ENCODE data around the gene PELI2.
A peak's percentile ranks its signal among the peaks of the same experiment; 100 is the strongest.

PELI2 gene

DNA sequence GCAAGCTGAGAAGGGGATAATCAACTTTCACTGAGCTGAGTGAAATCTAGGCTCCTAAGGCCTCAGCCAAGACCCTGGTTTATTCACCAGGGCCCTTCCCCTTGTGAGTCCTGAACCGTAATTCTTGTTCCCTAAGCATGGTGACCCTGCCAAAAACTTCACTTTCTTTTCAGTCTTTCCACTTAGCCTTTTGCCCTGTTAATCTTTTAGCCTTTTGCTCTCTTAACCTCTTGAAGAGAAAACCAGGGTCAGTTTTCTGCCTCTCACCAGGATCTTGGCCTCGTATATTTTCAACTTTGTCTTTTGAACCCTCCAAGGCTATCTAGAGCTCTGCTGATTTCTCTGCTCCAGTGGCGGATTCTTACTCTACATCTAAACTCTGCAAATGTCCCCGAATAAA is 191.0 kb downstream of the PELI2 start:
- H3K4me2 ChIP-seq (ENCODE audit: low read length, poor library complexity, severe bottlenecking), result no peak overlapping the region
- DNase-seq, result no peak
- H3K27ac ChIP-seq (ENCODE audit: low read length, poor library complexity, severe bottlenecking), result no peak overlapping the region
- no peak overlapping the region for H4K91ac ChIP-seq (ENCODE audit: low read length)
- no peak overlapping the region for H3K23ac ChIP-seq (ENCODE audit: low read length in 2 of 2)
- no peak overlapping the region for H3K14ac ChIP-seq (ENCODE audit: low read length in 2 of 2)
- 79% methylated on average over 4 of the region's 4 CpGs for WGBS
- H3K4me1 ChIP-seq (ENCODE audit: control insufficient read depth, insufficient read depth, low read depth, low read length), result peaks cover 4% of the 10 kb centered on the region
- no peaks in the 10 kb centered on the region for H3K27me3 ChIP-seq (ENCODE audit: control insufficient read depth in 1 of 2, insufficient read depth in 1 of 2, low read length in 2 of 2)
- no peaks in the 10 kb centered on the region for H3K36me3 ChIP-seq (ENCODE audit: control insufficient read depth in 1 of 2, insufficient read depth in 2 of 2, low read depth in 1 of 2, low read length in 2 of 2)
- no peak overlapping the region for H2BK5ac ChIP-seq (ENCODE audit: low read depth, low read length, poor library complexity, severe bottlenecking)
- H3K4me3 ChIP-seq (ENCODE audit: insufficient read depth in 1 of 2, low read depth in 1 of 2, low read length in 2 of 2), result no peak overlapping the region
- no peak overlapping the region for H3K9ac ChIP-seq (ENCODE audit: low read length)
- H3K79me1 ChIP-seq (replicated peaks; ENCODE audit: low read length, poor library complexity, severe bottlenecking), result no peaks in the 10 kb centered on the region
- no peak overlapping the region for H3K4ac ChIP-seq (ENCODE audit: low read depth in 1 of 2, low read length in 2 of 2)
- no peak overlapping the region for H2AFZ ChIP-seq (ENCODE audit: low read depth, low read length)
- H3K18ac ChIP-seq (ENCODE audit: low read depth in 1 of 2, low read length in 2 of 2), result no peak overlapping the region
- H4K8ac ChIP-seq (ENCODE audit: low read length), result no peak overlapping the region
- no peak overlapping the region for H2BK120ac ChIP-seq (ENCODE audit: low read depth, low read length)
- no peak overlapping the region for H2AK5ac ChIP-seq (ENCODE audit: low read length, severe bottlenecking)
- H2BK12ac ChIP-seq (ENCODE audit: low read length in 2 of 2), result no peak overlapping the region
- H2BK15ac ChIP-seq (ENCODE audit: low read depth, poor library complexity, severe bottlenecking), result no peak overlapping the region
- no peaks in the 10 kb centered on the region for H3K9me3 ChIP-seq (ENCODE audit: control insufficient read depth, low read length)

DNA sequence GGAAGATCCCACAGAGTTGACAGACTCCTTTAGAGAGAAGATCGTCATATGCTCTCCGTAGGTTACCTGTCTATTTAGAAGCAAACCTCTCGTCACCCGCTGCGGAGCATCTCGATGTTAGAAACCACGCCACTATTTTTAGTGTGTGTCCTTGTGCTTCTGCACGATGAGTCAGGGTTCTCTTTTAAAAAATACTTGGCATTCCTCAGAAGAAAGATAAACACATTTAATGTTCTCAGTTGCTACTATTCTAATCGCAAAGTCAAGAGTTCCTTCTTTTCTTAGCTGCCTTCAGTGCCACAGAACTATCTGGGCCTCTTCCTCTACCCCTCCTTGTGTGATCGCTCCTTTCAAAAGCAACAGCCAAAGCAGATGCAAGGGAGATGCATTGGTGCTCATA is 192.4 kb downstream of the PELI2 start:
- Histone ChIP-seq H3K9me3 (ENCODE audit: control insufficient read depth, low read length) (no peaks in the 10 kb centered on the region), H3K9ac (ENCODE audit: low read length) (no peak overlapping the region), H3K14ac (ENCODE audit: low read length in 2 of 2) (no peak overlapping the region), H2BK5ac (ENCODE audit: low read depth, low read length, poor library complexity, severe bottlenecking) (no peak overlapping the region), H4K8ac (ENCODE audit: low read length) (no peak overlapping the region), H3K79me1 (replicated peaks; ENCODE audit: low read length, poor library complexity, severe bottlenecking) (no peaks in the 10 kb centered on the region), H2BK12ac (ENCODE audit: low read length in 2 of 2) (peak overlapping the region in 1 of 2 experiments; percentile 37), H3K18ac (ENCODE audit: low read depth in 1 of 2, low read length in 2 of 2) (peak overlapping the region; percentile 38 to 46), H2BK120ac (ENCODE audit: low read depth, low read length) (no peak overlapping the region), H3K27ac (ENCODE audit: low read length, poor library complexity, severe bottlenecking) (peak overlapping the region; percentile 31), H3K4me3 (ENCODE audit: insufficient read depth in 1 of 2, low read depth in 1 of 2, low read length in 2 of 2) (no peak overlapping the region), H3K4me2 (ENCODE audit: low read length, poor library complexity, severe bottlenecking) (peak overlapping the region; percentile 41), H4K91ac (ENCODE audit: low read length) (no peak overlapping the region), H3K36me3 (ENCODE audit: control insufficient read depth in 1 of 2, insufficient read depth in 2 of 2, low read depth in 1 of 2, low read length in 2 of 2) (no peaks in the 10 kb centered on the region), H3K4me1 (ENCODE audit: control insufficient read depth, insufficient read depth, low read depth, low read length) (peaks cover 4% of the 10 kb centered on the region), H2AFZ (ENCODE audit: low read depth, low read length) (no peak overlapping the region), H2BK15ac (ENCODE audit: low read depth, poor library complexity, severe bottlenecking) (no peak overlapping the region), H3K27me3 (ENCODE audit: control insufficient read depth in 1 of 2, insufficient read depth in 1 of 2, low read length in 2 of 2) (no peaks in the 10 kb centered on the region), H2AK5ac (ENCODE audit: low read length, severe bottlenecking) (no peak overlapping the region), H3K4ac (ENCODE audit: low read depth in 1 of 2, low read length in 2 of 2) (no peak overlapping the region), H3K23ac (ENCODE audit: low read length in 2 of 2) (no peak overlapping the region)
- WGBS, result 13% methylated on average over 10 of the region's 10 CpGs
- DNase-seq, result peak; percentile 56

DNA sequence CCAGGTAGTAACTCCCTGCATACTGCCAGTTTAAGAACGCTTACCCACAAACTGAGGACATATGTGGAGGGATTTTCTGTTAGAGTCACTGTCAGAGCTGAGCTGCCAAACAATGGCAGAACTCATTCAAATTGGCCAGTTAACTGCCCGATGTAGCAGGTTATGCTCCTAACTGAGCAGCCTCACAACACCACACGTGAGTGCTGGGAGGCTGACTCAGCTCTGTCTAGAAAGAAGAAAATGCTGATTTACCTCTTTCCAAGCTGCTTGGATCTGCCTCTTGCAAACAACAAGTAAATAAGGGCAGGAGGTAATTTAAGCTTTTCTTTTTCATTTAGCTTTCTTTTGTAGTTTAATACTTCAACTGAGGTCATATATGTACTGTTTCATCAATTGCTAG is 195.6 kb downstream of the PELI2 start:
- no peak overlapping the region for H4K8ac ChIP-seq (ENCODE audit: low read length)
- H3K4ac ChIP-seq (ENCODE audit: low read depth in 1 of 2, low read length in 2 of 2), result no peak overlapping the region
- no peak overlapping the region for H2BK120ac ChIP-seq (ENCODE audit: low read depth, low read length)
- peaks cover 4% of the 10 kb centered on the region for H3K4me1 ChIP-seq (ENCODE audit: control insufficient read depth, insufficient read depth, low read depth, low read length)
- H3K27me3 ChIP-seq (ENCODE audit: control insufficient read depth in 1 of 2, insufficient read depth in 1 of 2, low read length in 2 of 2), result no peaks in the 10 kb centered on the region
- H2BK5ac ChIP-seq (ENCODE audit: low read depth, low read length, poor library complexity, severe bottlenecking), result no peak overlapping the region
- no peaks in the 10 kb centered on the region for H3K9me3 ChIP-seq (ENCODE audit: control insufficient read depth, low read length)
- no peak overlapping the region for H3K14ac ChIP-seq (ENCODE audit: low read length in 2 of 2)
- no peak overlapping the region for H3K23ac ChIP-seq (ENCODE audit: low read length in 2 of 2)
- no peak for DNase-seq
- H2BK12ac ChIP-seq (ENCODE audit: low read length in 2 of 2), result peak overlapping the region in 1 of 2 experiments; percentile 15
- no peak overlapping the region for H2AFZ ChIP-seq (ENCODE audit: low read depth, low read length)
- no peak overlapping the region for H3K4me3 ChIP-seq (ENCODE audit: insufficient read depth in 1 of 2, low read depth in 1 of 2, low read length in 2 of 2)
- H2AK5ac ChIP-seq (ENCODE audit: low read length, severe bottlenecking), result no peak overlapping the region
- 87% methylated on average over 3 of the region's 3 CpGs for WGBS
- H3K4me2 ChIP-seq (ENCODE audit: low read length, poor library complexity, severe bottlenecking), result no peak overlapping the region
- H3K36me3 ChIP-seq (ENCODE audit: control insufficient read depth in 1 of 2, insufficient read depth in 2 of 2, low read depth in 1 of 2, low read length in 2 of 2), result no peaks in the 10 kb centered on the region
- H3K9ac ChIP-seq (ENCODE audit: low read length), result no peak overlapping the region
- no peak overlapping the region for H4K91ac ChIP-seq (ENCODE audit: low read length)
- no peak overlapping the region for H2BK15ac ChIP-seq (ENCODE audit: low read depth, poor library complexity, severe bottlenecking)
- H3K27ac ChIP-seq (ENCODE audit: low read length, poor library complexity, severe bottlenecking), result no peak overlapping the region
- no peak overlapping the region for H3K18ac ChIP-seq (ENCODE audit: low read depth in 1 of 2, low read length in 2 of 2)
- no peaks in the 10 kb centered on the region for H3K79me1 ChIP-seq (replicated peaks; ENCODE audit: low read length, poor library complexity, severe bottlenecking)

DNA sequence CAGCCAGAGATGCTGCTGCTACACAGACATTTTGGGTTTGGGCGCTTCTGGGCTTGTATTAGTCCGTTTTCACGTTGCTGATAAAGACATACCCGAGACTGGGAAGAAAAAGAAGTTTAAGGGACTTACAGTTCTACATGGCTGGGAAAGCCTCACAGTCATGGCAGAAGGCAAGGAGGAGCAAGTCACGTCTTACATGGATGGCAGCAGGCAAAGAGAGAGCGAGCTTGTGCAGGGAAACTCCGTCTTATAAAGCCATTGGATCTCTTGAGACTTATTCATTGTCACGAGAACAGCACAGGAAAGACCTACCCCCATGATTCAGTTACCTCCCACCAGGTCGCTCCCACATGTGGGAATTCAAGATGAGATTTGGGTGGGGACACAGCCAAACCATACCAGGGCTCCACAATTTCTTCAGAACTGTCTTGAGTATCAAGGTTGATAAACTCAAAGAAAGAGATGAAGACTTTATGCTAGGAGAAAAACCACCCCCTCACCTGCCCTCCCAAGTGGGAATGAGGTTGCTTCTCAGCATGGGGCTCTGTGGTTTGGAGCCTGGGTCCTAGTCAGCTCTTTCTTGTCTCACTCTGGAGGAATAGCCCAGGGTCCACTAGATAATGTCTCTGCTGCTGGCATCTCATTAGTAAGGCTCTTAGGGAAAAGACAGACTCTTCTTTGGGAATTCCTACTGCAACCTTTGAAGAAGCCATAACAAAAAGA is 200.3 kb downstream of the PELI2 start:
- no peak overlapping the region for H3K4me3 ChIP-seq (ENCODE audit: insufficient read depth in 1 of 2, low read depth in 1 of 2, low read length in 2 of 2)
- no peak overlapping the region for H2AFZ ChIP-seq (ENCODE audit: low read depth, low read length)
- WGBS, result 96% methylated on average over 9 of the region's 9 CpGs
- no peaks in the 10 kb centered on the region for H3K27me3 ChIP-seq (ENCODE audit: control insufficient read depth in 1 of 2, insufficient read depth in 1 of 2, low read length in 2 of 2)
- no peak overlapping the region for H3K27ac ChIP-seq (ENCODE audit: low read length, poor library complexity, severe bottlenecking)
- no peak overlapping the region for H2BK5ac ChIP-seq (ENCODE audit: low read depth, low read length, poor library complexity, severe bottlenecking)
- no peak overlapping the region for H4K91ac ChIP-seq (ENCODE audit: low read length)
- H3K36me3 ChIP-seq (ENCODE audit: control insufficient read depth in 1 of 2, insufficient read depth in 2 of 2, low read depth in 1 of 2, low read length in 2 of 2), result no peaks in the 10 kb centered on the region
- no peak overlapping the region for H3K9ac ChIP-seq (ENCODE audit: low read length)
- H2AK5ac ChIP-seq (ENCODE audit: low read length, severe bottlenecking), result no peak overlapping the region
- no peak overlapping the region for H4K8ac ChIP-seq (ENCODE audit: low read length)
- H3K9me3 ChIP-seq (ENCODE audit: control insufficient read depth, low read length), result no peaks in the 10 kb centered on the region
- no peak overlapping the region for H2BK12ac ChIP-seq (ENCODE audit: low read length in 2 of 2)
- no peak overlapping the region for H2BK120ac ChIP-seq (ENCODE audit: low read depth, low read length)
- no peak overlapping the region for H3K18ac ChIP-seq (ENCODE audit: low read depth in 1 of 2, low read length in 2 of 2)
- no peak overlapping the region for H2BK15ac ChIP-seq (ENCODE audit: low read depth, poor library complexity, severe bottlenecking)
- no peaks in the 10 kb centered on the region for H3K4me1 ChIP-seq (ENCODE audit: control insufficient read depth, insufficient read depth, low read depth, low read length)
- H3K4ac ChIP-seq (ENCODE audit: low read depth in 1 of 2, low read length in 2 of 2), result no peak overlapping the region
- no peaks in the 10 kb centered on the region for H3K79me1 ChIP-seq (replicated peaks; ENCODE audit: low read length, poor library complexity, severe bottlenecking)
- H3K14ac ChIP-seq (ENCODE audit: low read length in 2 of 2), result no peak overlapping the region
- no peak overlapping the region for H3K23ac ChIP-seq (ENCODE audit: low read length in 2 of 2)
- no peak for DNase-seq
- no peak overlapping the region for H3K4me2 ChIP-seq (ENCODE audit: low read length, poor library complexity, severe bottlenecking)
